ENCODE results near the gene GRN. TPM values are rescaled to one million over a fixed set of nuclear protein-coding genes. Genes with fewer than 3 reads are reported as not detected.

The GRN gene
- total and polyA plus RNA-seq, 2 of the 8 experiments (the other 6 are each of a cell fraction or from before 2014, with no cell fraction given), result 108 to 387 TPM

- H3K9ac ChIP-seq (replicated peaks in 1 of 4; ENCODE audit: extremely low read depth in 1 of 4, low read depth in 3 of 4, low read length in 3 of 4), result no peak overlapping the region
- no peak overlapping the region for H2BK5ac ChIP-seq (ENCODE audit: low read depth, low read length)
- no peak overlapping the region for H3K56ac ChIP-seq (replicated peaks; ENCODE audit: insufficient read length, low read depth, low read length)
- no peaks in the 10 kb centered on the region for H3K9me3 ChIP-seq (ENCODE audit: insufficient read depth in 2 of 2, low read depth in 1 of 2, low read length in 1 of 2)
- peaks cover 7 to 30% (median 22%) of the 10 kb centered on the region in 4 experiments; a peak in 7 of 8 replicates for H3K36me3 ChIP-seq (ENCODE audit: control insufficient read depth in 2 of 4, insufficient read depth in 4 of 4, low read length in 3 of 4)
- H2AK5ac ChIP-seq (ENCODE audit: low read depth, low read length), result no peak overlapping the region
- H3K14ac ChIP-seq (ENCODE audit: insufficient read length), result no peak overlapping the region
- no peak for FAIRE-seq
- ChIA-PET POLR2A (ENCODE audit: partially characterized antibody) (interaction anchor here (1.1 to 14.6 kb wide), 8 partner anchors 11 to 116 kb away, joined by 3 to 135 read pairs (median 3); partner anchors contain the start of genes RUNDC3A and UBTF), CTCF (ENCODE audit: partially characterized antibody) (interaction anchor here (0.6 to 5.9 kb wide), 10 partner anchors 10 to 247 kb away, joined by 3 to 26 read pairs (median 5); partner anchors contain the start of gene RUNDC3A)
- no peak overlapping the region for H2BK120ac ChIP-seq (replicated peaks; ENCODE audit: low read depth, low read length)
- no peak overlapping the region for H4K8ac ChIP-seq (ENCODE audit: extremely low read depth, insufficient read depth, low read length)
- H2AFZ ChIP-seq (ENCODE audit: low read length), result no peak overlapping the region
- H3K79me1 ChIP-seq (ENCODE audit: low read depth, low read length), result peaks cover 11% of the 10 kb centered on the region
- TF ChIP-seq SP2 (IDR thresholded peaks at IDR 0.05; ENCODE audit: low read length) (no peak), EGR1 (IDR thresholded peaks at IDR 0.05; ENCODE audit: borderline replicate concordance, low read depth, low read length) (no peak), BCL11A (IDR thresholded peaks at IDR 0.05; ENCODE audit: low read depth in 2 of 2, low read length in 2 of 2) (no peak), RNF2 (IDR thresholded peaks at IDR 0.05; ENCODE audit: borderline replicate concordance, low read depth, low read length, missing control alignments, poor library complexity, severe bottlenecking) (no peak)
- H3K27me3 ChIP-seq (replicated peaks in 1 of 4; ENCODE audit: control insufficient read depth in 3 of 4, extremely low read depth in 1 of 4, insufficient read depth in 3 of 4, low read length in 3 of 4), result peaks cover 0 to 7% (median 5%) of the 10 kb centered on the region in 4 experiments; a peak in 4 of 7 replicates
- no peak overlapping the region for H3K27ac ChIP-seq (ENCODE audit: low read depth, low read length)
- H2BK12ac ChIP-seq (ENCODE audit: low read depth, low read length), result no peak overlapping the region
- H3K23ac ChIP-seq (ENCODE audit: insufficient read length), result no peak overlapping the region
- no peak overlapping the region for H3K4ac ChIP-seq (replicated peaks; ENCODE audit: insufficient read length, low read depth, low read length)
- 96% methylated on average over 15 of the region's 18 CpGs; no CpG with 5 or more reads in 1 of the 2 experiments for WGBS, 2 experiments (ENCODE audit: extremely low coverage in 1 of 2, insufficient coverage in 1 of 2, insufficient read length in 1 of 2, insufficient replicate concordance in 2 of 2, low coverage in 1 of 2, low lambda C conversion rate in 2 of 2, missing lambda C conversion rate in 1 of 2)
- H2BK20ac ChIP-seq (ENCODE audit: low read length), result no peak overlapping the region
- H3K23me2 ChIP-seq (ENCODE audit: low read depth, low read length), result peaks cover 20% of the 10 kb centered on the region
- peaks cover 3 to 22% of the 10 kb centered on the region in 2 experiments for H4K20me1 ChIP-seq (replicated peaks in 1 of 2; ENCODE audit: control insufficient read depth in 1 of 2, insufficient read depth in 2 of 2, low read length in 2 of 2)
- H2BK15ac ChIP-seq (ENCODE audit: low read length), result no peak overlapping the region
- H3K4me1 ChIP-seq (replicated peaks in 1 of 4; ENCODE audit: control insufficient read depth in 3 of 4, insufficient read depth in 4 of 4, low read length in 3 of 4), result peaks cover 0 to 18% (median 13%) of the 10 kb centered on the region in 4 experiments; a peak in 6 of 7 replicates
- DNase-seq (ENCODE audit: low read depth in 1 of 2, low spot score in 2 of 2), result no peak
- H3K18ac ChIP-seq (ENCODE audit: extremely low read depth, low read length), result no peak overlapping the region
- H3K4me3 ChIP-seq (ENCODE audit: extremely low read depth in 1 of 4, insufficient read depth in 2 of 4, low read depth in 3 of 4, low read length in 4 of 4), result no peak overlapping the region
- no peak overlapping the region for H3K4me2 ChIP-seq (ENCODE audit: insufficient read depth in 1 of 2, low read depth in 2 of 2, low read length in 2 of 2)
- no peak overlapping the region for H4K5ac ChIP-seq (ENCODE audit: insufficient read length, low read depth, low read length)
- no peak overlapping the region for H4K91ac ChIP-seq (replicated peaks; ENCODE audit: insufficient read length, low read length)
- peaks cover 3 to 13% of the 10 kb centered on the region in 2 experiments; a peak in 3 of 4 replicates for H3K79me2 ChIP-seq (ENCODE audit: control insufficient read depth in 1 of 2, insufficient read depth in 2 of 2, low read length in 2 of 2)
These were observed 25.0 kb upstream of the GRN start for GRCh38 chr17:44320066-44320465.
